Measurements from ENCODE around the gene SEZ6L.

SEZ6L gene

DNA sequence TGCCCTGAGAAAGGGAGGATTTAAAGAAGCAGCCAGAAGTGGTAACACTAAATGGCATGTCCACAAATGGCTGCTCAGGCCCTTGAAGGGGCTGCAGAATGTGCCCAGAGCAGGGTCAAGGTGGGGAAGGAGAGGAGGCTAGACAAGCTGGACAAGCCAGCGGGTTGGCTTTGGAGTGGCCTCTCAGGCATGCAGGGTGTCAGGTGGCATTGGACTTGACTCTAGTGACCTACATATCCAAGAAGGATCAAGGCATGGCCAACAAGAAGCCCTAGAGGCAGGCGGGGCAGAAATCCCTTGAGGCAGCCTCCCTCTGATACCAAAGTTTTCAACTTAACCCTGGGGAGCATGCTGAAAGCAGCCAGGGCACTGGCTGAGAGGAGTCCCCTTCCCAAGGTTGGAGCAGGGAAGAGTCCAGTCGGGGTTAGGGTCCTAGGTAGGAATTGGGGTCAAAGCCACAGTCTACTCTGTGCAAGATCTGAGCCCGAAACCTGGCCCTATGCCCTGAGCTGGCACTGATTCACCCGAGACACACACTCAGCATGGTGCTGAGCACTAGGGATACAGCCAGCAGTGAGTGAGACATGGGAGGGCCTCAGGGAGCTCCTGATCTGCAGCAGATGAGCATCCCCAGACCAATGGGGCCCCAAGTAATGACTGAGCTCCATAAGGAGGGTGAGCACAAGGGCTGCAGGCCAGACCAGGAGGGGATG is 164.0 kb downstream of the SEZ6L start:
- in situ Hi-C loops (cut with MboI; ENCODE audit: low sequenced_read_pairs, unreplicated experiment): loop anchor here (10.0 to 25.0 kb wide), 2 partner anchors 558 to 846 kb away; no protein-coding TSS in a partner anchor
- TF ChIP-seq, protein P1, sequence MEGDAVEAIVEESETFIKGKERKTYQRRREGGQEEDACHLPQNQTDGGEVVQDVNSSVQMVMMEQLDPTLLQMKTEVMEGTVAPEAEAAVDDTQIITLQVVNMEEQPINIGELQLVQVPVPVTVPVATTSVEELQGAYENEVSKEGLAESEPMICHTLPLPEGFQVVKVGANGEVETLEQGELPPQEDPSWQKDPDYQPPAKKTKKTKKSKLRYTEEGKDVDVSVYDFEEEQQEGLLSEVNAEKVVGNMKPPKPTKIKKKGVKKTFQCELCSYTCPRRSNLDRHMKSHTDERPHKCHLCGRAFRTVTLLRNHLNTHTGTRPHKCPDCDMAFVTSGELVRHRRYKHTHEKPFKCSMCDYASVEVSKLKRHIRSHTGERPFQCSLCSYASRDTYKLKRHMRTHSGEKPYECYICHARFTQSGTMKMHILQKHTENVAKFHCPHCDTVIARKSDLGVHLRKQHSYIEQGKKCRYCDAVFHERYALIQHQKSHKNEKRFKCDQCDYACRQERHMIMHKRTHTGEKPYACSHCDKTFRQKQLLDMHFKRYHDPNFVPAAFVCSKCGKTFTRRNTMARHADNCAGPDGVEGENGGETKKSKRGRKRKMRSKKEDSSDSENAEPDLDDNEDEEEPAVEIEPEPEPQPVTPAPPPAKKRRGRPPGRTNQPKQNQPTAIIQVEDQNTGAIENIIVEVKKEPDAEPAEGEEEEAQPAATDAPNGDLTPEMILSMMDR (IDR thresholded peaks at IDR 0.05; ENCODE audit: borderline replicate concordance, control extremely low read depth, extremely low read depth, insufficient read depth, missing control alignments): no peak
- DNase-seq (ENCODE audit: low spot score): no peak

DNA sequence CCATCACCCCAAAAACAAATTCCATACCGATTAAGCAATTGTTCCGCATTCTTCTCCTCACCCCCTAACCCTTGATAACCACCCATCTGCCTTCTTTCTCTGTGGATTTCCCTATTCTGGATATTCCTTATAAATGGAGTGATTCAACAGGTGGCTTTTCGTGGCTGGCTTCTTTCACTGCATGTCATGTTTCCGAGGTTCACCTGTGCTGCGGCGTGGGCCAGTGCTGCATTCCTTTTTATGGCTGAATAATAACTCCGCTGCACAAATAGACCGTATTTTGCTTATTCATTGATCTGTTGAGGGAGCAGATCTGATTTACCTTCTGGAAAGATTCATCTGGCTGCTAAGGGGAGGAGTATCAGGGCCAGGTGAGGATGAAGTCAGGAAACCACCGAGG is 165.0 kb downstream of the SEZ6L start:
- DNase-seq (ENCODE audit: low spot score): no peak
- in situ Hi-C loops (cut with MboI; ENCODE audit: low sequenced_read_pairs, unreplicated experiment): loop anchor here (10.0 to 25.0 kb wide), 2 partner anchors 559 to 847 kb away; no protein-coding TSS in a partner anchor
- TF ChIP-seq, protein P1 (IDR thresholded peaks at IDR 0.05; ENCODE audit: borderline replicate concordance, control extremely low read depth, extremely low read depth, insufficient read depth, missing control alignments): no peak

DNA sequence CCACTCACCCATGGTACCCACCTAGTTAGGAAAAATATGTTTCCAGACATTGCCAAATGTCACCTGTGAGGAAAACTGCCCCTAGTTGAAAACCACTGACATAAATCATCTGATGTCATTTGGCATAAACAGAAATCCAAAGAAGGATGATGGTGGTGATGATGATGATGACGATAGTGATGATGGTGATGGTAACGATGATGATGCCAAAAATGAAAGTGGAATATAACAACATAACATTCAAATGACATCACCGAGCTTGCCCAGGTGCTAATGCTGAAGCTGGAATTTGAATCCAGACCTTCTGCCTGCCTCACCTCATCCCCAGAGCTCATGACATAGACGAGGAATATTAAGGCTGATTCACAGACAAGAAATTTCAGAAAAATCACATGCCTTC is 167.5 kb downstream of the SEZ6L start:
- in situ Hi-C loops (cut with MboI; ENCODE audit: low sequenced_read_pairs, unreplicated experiment): loop anchor here (10.0 to 25.0 kb wide), 2 partner anchors 562 to 849 kb away; no protein-coding TSS in a partner anchor
- DNase-seq (ENCODE audit: low spot score): no peak
- TF ChIP-seq, protein P1 (IDR thresholded peaks at IDR 0.05; ENCODE audit: borderline replicate concordance, control extremely low read depth, extremely low read depth, insufficient read depth, missing control alignments): no peak

DNA sequence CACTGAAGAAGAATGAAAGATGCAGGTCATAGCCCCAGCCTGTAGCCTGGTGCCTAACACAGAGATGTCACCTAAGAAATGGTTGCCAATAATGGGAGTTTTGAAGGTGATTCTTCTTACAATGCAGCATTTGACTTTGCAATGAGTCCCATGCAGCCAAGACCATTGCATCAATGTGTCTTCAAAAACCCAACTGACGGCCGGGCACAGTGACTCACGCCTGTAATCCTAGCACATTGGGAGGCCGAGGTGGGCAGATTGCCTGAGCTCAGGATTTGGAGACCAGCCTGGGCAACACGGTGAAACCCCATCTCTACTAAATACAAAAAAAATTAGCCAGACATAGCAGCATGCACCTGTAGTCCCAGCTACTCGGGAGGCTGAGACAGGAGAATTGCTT is 170.5 kb downstream of the SEZ6L start:
- in situ Hi-C loops (cut with MboI; ENCODE audit: low sequenced_read_pairs, unreplicated experiment): loop anchor here (10.0 to 25.0 kb wide), 2 partner anchors 565 to 852 kb away; no protein-coding TSS in a partner anchor
- DNase-seq (ENCODE audit: low spot score): no peak
- TF ChIP-seq, protein P1 (IDR thresholded peaks at IDR 0.05; ENCODE audit: borderline replicate concordance, control extremely low read depth, extremely low read depth, insufficient read depth, missing control alignments): no peak

DNA sequence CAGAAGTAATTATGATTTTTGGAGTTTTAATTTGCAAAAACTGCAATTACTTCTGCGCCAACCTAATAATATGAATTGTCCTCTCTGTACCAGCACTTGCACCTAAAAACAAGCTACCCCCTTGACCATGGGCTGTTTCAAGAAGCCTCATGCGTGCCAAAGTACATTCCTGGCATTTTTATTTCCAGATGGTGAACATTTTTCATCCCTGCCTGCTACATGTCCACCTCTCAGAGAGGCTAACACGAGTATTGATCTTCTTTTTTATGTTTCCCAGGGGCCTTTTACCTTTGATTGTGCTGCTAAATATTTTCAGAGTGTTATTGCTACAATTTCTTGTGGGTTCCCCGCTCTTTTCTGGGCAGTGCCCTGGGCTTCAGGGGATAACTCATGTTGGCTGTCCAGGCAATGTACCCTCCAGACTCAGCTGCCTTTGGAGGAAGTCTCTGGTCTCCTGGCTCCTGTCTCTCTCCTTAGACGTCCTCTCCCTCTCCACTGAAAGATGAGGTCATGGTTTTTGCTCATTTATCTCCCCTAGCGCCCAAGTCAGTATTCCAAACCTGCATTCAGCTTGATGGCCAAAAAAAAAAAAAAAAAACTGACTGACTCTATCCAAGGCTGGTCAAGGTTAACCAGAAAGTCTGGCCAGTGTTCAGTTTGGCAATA is 173.6 kb downstream of the SEZ6L start:
- no peak for DNase-seq (ENCODE audit: low spot score)
- TF ChIP-seq, protein P1 (IDR thresholded peaks at IDR 0.05; ENCODE audit: borderline replicate concordance, control extremely low read depth, extremely low read depth, insufficient read depth, missing control alignments): no peak
- in situ Hi-C loops (cut with MboI; ENCODE audit: low sequenced_read_pairs, unreplicated experiment): loop anchor here (25.0 kb wide), 1 partner anchor 856 kb away; no protein-coding TSS in a partner anchor

DNA sequence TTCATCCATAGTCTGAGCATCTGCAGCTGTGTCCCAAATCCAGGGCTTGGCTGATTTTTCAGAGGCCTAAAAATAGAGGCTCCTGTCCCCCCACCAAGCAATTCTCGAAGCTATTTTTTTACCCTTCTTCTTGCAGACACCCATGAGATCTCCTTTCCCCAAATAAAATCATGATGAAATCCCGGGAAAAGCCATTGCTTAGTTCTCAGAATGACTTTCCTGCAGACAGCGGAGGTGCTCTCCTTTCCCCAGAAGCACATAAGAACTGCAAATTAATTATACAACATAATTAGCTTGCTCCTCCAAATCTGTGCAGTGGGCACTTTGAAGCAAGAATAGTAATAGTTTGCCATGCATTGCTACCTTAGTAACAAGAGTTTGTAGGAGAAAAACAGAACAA is 176.2 kb downstream of the SEZ6L start:
- in situ Hi-C loops (cut with MboI; ENCODE audit: low sequenced_read_pairs, unreplicated experiment): loop anchor here (25.0 kb wide), 1 partner anchor 858 kb away; no protein-coding TSS in a partner anchor
- DNase-seq (ENCODE audit: low spot score): no peak
- TF ChIP-seq, protein P1 (IDR thresholded peaks at IDR 0.05; ENCODE audit: borderline replicate concordance, control extremely low read depth, extremely low read depth, insufficient read depth, missing control alignments): no peak

Measured in GM13976 (cell line).